CD14-positive monocyte (primary cell): ENCODE results near the gene TUBA4A. TPM values are rescaled to one million over a fixed set of nuclear protein-coding genes. Genes with fewer than 3 reads are reported as not detected.

Experiments used
- DNase-seq, 3 donors: peaks; one replicate each; pipeline ENCODE4 v3.0.0-alpha.2; 2011 to 2022
- H2AFZ ChIP-seq: 2 replicates; pipeline ENCODE4 v1.6.0; 2012; ENCODE audit warnings: mild to moderate bottlenecking, low read depth, low read length, inconsistent platforms; ENCODE audit not compliant: insufficient read depth, poor library complexity, severe bottlenecking
- H3K27ac ChIP-seq, 2 donors: 1 replicate in 1 of 2; 2 replicates in 1 of 2; pipeline ENCODE4 v1.5.1; 2012 to 2013; ENCODE audit warnings: low read length in 2 of 2, control low read depth in 1 of 2, inconsistent platforms in 1 of 2, low read depth in 1 of 2, mild to moderate bottlenecking in 1 of 2
- H3K27me3 ChIP-seq, 2 donors: one replicate each; pipeline versions ENCODE4 v1.6.0 to v1.6.1; 2011 to 2013; ENCODE audit warnings: low read length in 2 of 2; ENCODE audit not compliant: control insufficient read depth in 2 of 2, insufficient read depth in 2 of 2
- H3K36me3 ChIP-seq, 2 donors: replicated peaks in 1 of 2; 1 replicate in 1 of 2; 2 replicates in 1 of 2; pipeline versions ENCODE4 v1.5.1 to v1.6.1; 2012 to 2013; ENCODE audit warnings: low read length in 2 of 2, control low read depth in 1 of 2, inconsistent platforms in 1 of 2, mild to moderate bottlenecking in 1 of 2; ENCODE audit not compliant: insufficient read depth in 2 of 2, control insufficient read depth in 1 of 2
- H3K4me1 ChIP-seq, 2 donors: 1 replicate in 1 of 2; 2 replicates in 1 of 2; pipeline versions ENCODE4 v1.5.1 to v1.6.1; 2012 to 2013; ENCODE audit warnings: low read length in 2 of 2, control low read depth in 1 of 2, inconsistent platforms in 1 of 2, mild to moderate bottlenecking in 1 of 2, moderate library complexity in 1 of 2; ENCODE audit not compliant: insufficient read depth in 2 of 2, control insufficient read depth in 1 of 2
- H3K4me2 ChIP-seq: replicated peaks from 2 replicates; pipeline ENCODE3; 2012; ENCODE audit warnings: low read length, moderate library complexity, mild to moderate bottlenecking; ENCODE audit not compliant: poor library complexity, severe bottlenecking; ENCODE audit errors: extremely low read depth
- H3K4me3 ChIP-seq, 3 experiments: fragments of 200-600 bp in 1 of 3; sonication (generic) in 1 of 3; replicated peaks in 1 of 3; 1 replicate in 2 of 3; 2 replicates in 1 of 3; pipeline ENCODE4 v1.5.1; 2011 to 2013; ENCODE audit warnings: low read length in 3 of 3, mild to moderate bottlenecking in 3 of 3, control low read depth in 2 of 3, low read depth in 2 of 3, inconsistent platforms in 1 of 3, moderate library complexity in 1 of 3
- H3K79me2 ChIP-seq: 2 replicates; pipeline ENCODE4 v1.6.0; 2012; ENCODE audit warnings: mild to moderate bottlenecking, control low read depth, inconsistent platforms, low read length, moderate library complexity; ENCODE audit not compliant: insufficient read depth
- H3K9ac ChIP-seq: 2 replicates; pipeline ENCODE4 v1.6.0; 2017; ENCODE audit warnings: low read length, mild to moderate bottlenecking; ENCODE audit not compliant: insufficient read depth, poor library complexity, severe bottlenecking
- H3K9me3 ChIP-seq, 2 donors: replicated peaks in 1 of 2; 1 replicate in 1 of 2; 2 replicates in 1 of 2; pipeline versions ENCODE4 v1.5.1 to v1.6.1; 2012 to 2013; ENCODE audit warnings: low read length in 2 of 2, control low read depth in 1 of 2; ENCODE audit not compliant: control insufficient read depth in 1 of 2, insufficient read depth in 1 of 2
- H4K20me1 ChIP-seq: 2 replicates; pipeline ENCODE4 v1.6.0; 2012; ENCODE audit warnings: mild to moderate bottlenecking, low read length, control low read depth, moderate library complexity; ENCODE audit not compliant: insufficient read depth
- H3K27ac Mint-ChIP-seq, 7 donors: one replicate each; pipeline ENCODE4 v1.8.0; 2020; ENCODE audit warnings: mild to moderate bottlenecking in 7 of 7, mixed read lengths in 7 of 7, moderate library complexity in 6 of 7, inconsistent platforms in 2 of 7
- H3K27me3 Mint-ChIP-seq, 3 donors: one replicate each; pipeline ENCODE4 v1.8.0; 2021 to 2022; ENCODE audit warnings: low read depth in 3 of 3, mild to moderate bottlenecking in 3 of 3, mixed read lengths in 3 of 3, moderate library complexity in 3 of 3, inconsistent platforms in 1 of 3
- H3K36me3 Mint-ChIP-seq, 2 donors: one replicate each; pipeline ENCODE4 v1.8.0; 2020; ENCODE audit warnings: mixed read lengths in 2 of 2, inconsistent platforms in 1 of 2, mild to moderate bottlenecking in 1 of 2
- H3K4me1 Mint-ChIP-seq: one replicate; pipeline ENCODE4 v1.8.0; 2020; ENCODE audit warnings: mild to moderate bottlenecking, mixed read lengths
- H3K4me3 Mint-ChIP-seq, 2 donors: one replicate each; pipeline ENCODE4 v1.8.0; 2020; ENCODE audit warnings: mild to moderate bottlenecking in 2 of 2, mixed read lengths in 2 of 2, moderate library complexity in 1 of 2
- H3K9me3 Mint-ChIP-seq, 7 donors: one replicate each; pipeline ENCODE4 v1.8.0; 2020 to 2022; ENCODE audit warnings: mixed read lengths in 7 of 7, mild to moderate bottlenecking in 6 of 7, moderate library complexity in 6 of 7, inconsistent platforms in 2 of 7
- WGBS: methylation state at CpG from one replicate; pipeline ENCODE4 v1.1.5; 2013; ENCODE audit warnings: missing lambda C conversion rate; ENCODE audit not compliant: insufficient coverage; 5-methylcytosine and 5-hydroxymethylcytosine counted together
- intact Hi-C, 2 donors: fragments of 100-400 bp; cut with micrococcal nuclease; formaldehyde crosslinking; loops; one replicate each; pipeline versions ENCODE4 v1.15.0 to v1.15.1; 2023
- polyA plus RNA-seq, 3 donors: library from polyadenylated mRNA; depleted of rRNA in 1 of 3; unstranded in 2 of 3; stranded (reverse) in 1 of 3; fragments of 300-500 nt in 2 of 3; fragments of >200 nt in 1 of 3; fragmentation: Illumina TruSeq in 2 of 3; gene quantifications; 1 replicate in 2 of 3; 2 replicates in 1 of 3; pipeline ENCODE4 v1.2.3, GENCODE V29; 2012 to 2021
- TF ChIP-seq, protein P1 (sequence below): fragments of 200-600 bp; IDR thresholded peaks from one replicate; pipeline ENCODE4 v1.8.0; 2022; ENCODE audit warnings: antibody characterized with exemption, mild to moderate bottlenecking

TUBA4A gene
- polyA plus RNA-seq, 3 donors = 72.7 to 452 (median 81.9) TPM

DNA sequence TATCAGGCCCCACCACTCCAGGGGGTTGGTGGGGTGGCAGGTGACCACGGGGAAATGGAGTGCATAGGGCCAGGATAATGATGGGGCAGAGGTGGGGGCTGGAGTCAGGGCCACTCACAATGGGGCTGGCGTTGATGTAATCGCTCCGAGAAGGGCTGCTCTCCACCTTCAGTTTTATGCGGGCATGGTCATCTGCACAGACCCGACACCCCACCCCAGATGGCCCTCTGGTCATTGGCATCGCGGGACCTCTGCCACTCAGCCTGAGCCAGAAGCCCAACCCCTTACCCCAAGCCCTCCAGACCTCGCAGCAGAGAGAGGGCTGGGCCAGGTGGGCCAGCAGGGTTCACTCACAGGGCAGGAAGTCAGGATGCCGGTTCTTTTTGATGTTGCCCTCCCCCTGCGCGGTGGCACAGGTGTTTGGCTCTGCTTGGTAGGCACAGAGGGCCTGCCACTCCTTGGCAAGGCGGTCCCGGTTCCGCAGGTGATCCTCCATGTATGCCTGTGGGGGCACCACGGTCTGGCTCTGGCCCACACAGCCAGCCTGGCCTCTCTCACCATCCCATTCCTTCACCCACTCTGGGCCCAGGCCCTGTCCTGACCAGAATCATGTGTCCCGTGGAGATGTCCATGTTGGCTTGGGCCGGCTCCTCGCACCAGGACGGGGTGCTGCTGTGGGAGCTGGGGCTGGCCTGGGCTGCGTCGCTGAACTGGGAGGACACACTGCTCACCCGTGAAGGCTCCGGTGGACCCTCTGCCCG, 43.1 kb upstream of the TUBA4A start:
- Histone ChIP-seq H3K4me1 (peaks cover 10 to 15% of the 10 kb centered on the region in 2 donors), H3K4me3 (no peak overlapping the region), H3K27me3 (peaks cover 0 to 36% of the 10 kb centered on the region in 2 donors), H3K79me2 (no peaks in the 10 kb centered on the region), H4K20me1 (no peaks in the 10 kb centered on the region), H3K9me3 (no peaks in the 10 kb centered on the region), H3K36me3 (no peaks in the 10 kb centered on the region), H3K4me2 (no peak overlapping the region), H3K9ac (no peak overlapping the region), H3K27ac (no peak overlapping the region), H2AFZ (no peak overlapping the region)
- H3K27ac Mint-ChIP-seq = peak overlapping the region in 1 of 7 donors; percentile 65
- TF ChIP-seq, protein P1, sequence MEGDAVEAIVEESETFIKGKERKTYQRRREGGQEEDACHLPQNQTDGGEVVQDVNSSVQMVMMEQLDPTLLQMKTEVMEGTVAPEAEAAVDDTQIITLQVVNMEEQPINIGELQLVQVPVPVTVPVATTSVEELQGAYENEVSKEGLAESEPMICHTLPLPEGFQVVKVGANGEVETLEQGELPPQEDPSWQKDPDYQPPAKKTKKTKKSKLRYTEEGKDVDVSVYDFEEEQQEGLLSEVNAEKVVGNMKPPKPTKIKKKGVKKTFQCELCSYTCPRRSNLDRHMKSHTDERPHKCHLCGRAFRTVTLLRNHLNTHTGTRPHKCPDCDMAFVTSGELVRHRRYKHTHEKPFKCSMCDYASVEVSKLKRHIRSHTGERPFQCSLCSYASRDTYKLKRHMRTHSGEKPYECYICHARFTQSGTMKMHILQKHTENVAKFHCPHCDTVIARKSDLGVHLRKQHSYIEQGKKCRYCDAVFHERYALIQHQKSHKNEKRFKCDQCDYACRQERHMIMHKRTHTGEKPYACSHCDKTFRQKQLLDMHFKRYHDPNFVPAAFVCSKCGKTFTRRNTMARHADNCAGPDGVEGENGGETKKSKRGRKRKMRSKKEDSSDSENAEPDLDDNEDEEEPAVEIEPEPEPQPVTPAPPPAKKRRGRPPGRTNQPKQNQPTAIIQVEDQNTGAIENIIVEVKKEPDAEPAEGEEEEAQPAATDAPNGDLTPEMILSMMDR = no peak
- intact Hi-C loops = loop anchor here (5.0 kb wide), 4 partner anchors 70 to 135 kb away; partner anchors contain the start of genes NHEJ1 (in 2 of the 2), ANKZF1 (in 1 of the 2), ATG9A (in 1 of the 2) and CNPPD1 (in 1 of the 2)
- peaks cover 0 to 7% (median 1%) of the 10 kb centered on the region in 7 donors for H3K9me3 Mint-ChIP-seq
- 91% methylated on average over 23 of the region's 25 CpGs for WGBS
- peaks cover 11% of the 10 kb centered on the region for H3K4me1 Mint-ChIP-seq
- H3K4me3 Mint-ChIP-seq = no peak overlapping the region
- H3K36me3 Mint-ChIP-seq = no peaks in the 10 kb centered on the region
- peak in 1 of 3 donors; percentile 4 for DNase-seq
- peaks cover 49 to 72% (median 58%) of the 10 kb centered on the region in 3 donors for H3K27me3 Mint-ChIP-seq

DNA sequence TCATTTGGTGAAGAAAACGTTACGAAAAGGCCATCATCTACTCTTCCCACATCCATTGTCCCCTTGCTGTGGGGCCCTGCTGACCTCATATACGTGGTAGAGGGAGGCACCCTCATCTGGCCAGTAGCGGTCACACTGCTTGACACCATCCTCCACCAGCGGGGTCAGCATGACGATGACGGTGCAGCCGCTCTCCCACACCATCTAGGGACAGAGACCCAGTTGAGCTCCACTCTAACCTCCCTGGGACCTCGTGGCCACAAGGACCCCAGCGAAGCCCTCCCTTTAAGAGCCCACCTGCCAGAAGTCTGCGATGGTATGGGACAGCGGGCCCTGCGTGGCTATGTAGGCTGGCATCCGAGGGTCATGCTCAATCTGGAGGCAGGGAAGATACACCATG, 42.4 kb upstream of the TUBA4A start:
- Histone ChIP-seq H3K4me1 (peaks cover 10 to 15% of the 10 kb centered on the region in 2 donors), H3K9me3 (no peaks in the 10 kb centered on the region), H3K79me2 (no peaks in the 10 kb centered on the region), H3K9ac (no peak overlapping the region), H3K4me2 (no peak overlapping the region), H3K27ac (no peak overlapping the region), H3K4me3 (no peak overlapping the region), H4K20me1 (no peaks in the 10 kb centered on the region), H2AFZ (no peak overlapping the region), H3K36me3 (no peaks in the 10 kb centered on the region), H3K27me3 (peaks cover 0 to 36% of the 10 kb centered on the region in 2 donors)
- peaks cover 44 to 66% (median 52%) of the 10 kb centered on the region in 3 donors for H3K27me3 Mint-ChIP-seq
- no peak overlapping the region for H3K27ac Mint-ChIP-seq
- H3K9me3 Mint-ChIP-seq = peaks cover 0 to 6% (median 1%) of the 10 kb centered on the region in 7 donors
- WGBS = 93% methylated on average over 13 of the region's 14 CpGs
- H3K4me1 Mint-ChIP-seq = peaks cover 11% of the 10 kb centered on the region
- peak in 1 of 3 donors; percentile 3 for DNase-seq
- H3K4me3 Mint-ChIP-seq = peak overlapping the region in 1 of 2 donors; percentile 52
- no peaks in the 10 kb centered on the region for H3K36me3 Mint-ChIP-seq
- TF ChIP-seq, protein P1 = no peak
- intact Hi-C loops = loop anchor here (5.0 kb wide), 4 partner anchors 69 to 134 kb away; partner anchors contain the start of genes NHEJ1 (in 2 of the 2), ANKZF1 (in 1 of the 2), ATG9A (in 1 of the 2) and CNPPD1 (in 1 of the 2)
